Measurements from ENCODE around the gene CASZ1.

Gene CASZ1

GRCh38 chr1:10796029-10796944, at the start of gene CASZ1:
CASZ1 (minus strand) TSS chr1:10796646; CDS start chr1:10693889, 102,757 bp downstream.
- Histone ChIP-seq H3K4me3 (ENCODE audit: low read depth in 1 of 2, low read length in 1 of 2) (no peak within 1 kb of the TSS), H3K36me3 (no peaks in the 10 kb centered on the region), H3K9me3 (no peaks in the 10 kb centered on the region), H3K27me3 (peaks cover 100% of the 10 kb centered on the region), H3K4me1 (ENCODE audit: control insufficient read depth in 1 of 2, insufficient read depth in 1 of 2, low read depth in 1 of 2, low read length in 1 of 2) (peaks cover 3 to 15% of the 10 kb centered on the region in 2 experiments), H3K27ac (no peak within 1 kb of the TSS)
- no peak for TF ChIP-seq CTCF (IDR thresholded peaks at IDR 0.05)

GRCh38 chr1:10843697-10844096, 47.3 kb upstream of the CASZ1 start:
- H3K9me3 ChIP-seq = no peaks in the 10 kb centered on the region
- H3K4me1 ChIP-seq (ENCODE audit: control insufficient read depth in 1 of 2, insufficient read depth in 1 of 2, low read depth in 1 of 2, low read length in 1 of 2) = no peaks in the 10 kb centered on the region
- H3K27me3 ChIP-seq = no peaks in the 10 kb centered on the region
- TF ChIP-seq CTCF (IDR thresholded peaks at IDR 0.05) = no peak
- no peaks in the 10 kb centered on the region for H3K36me3 ChIP-seq
- H3K4me3 ChIP-seq (ENCODE audit: low read depth in 1 of 2, low read length in 1 of 2) = no peak overlapping the region
- no peak overlapping the region for H3K27ac ChIP-seq

GRCh38 chr1:10841118-10841517, 44.7 kb upstream of the CASZ1 start:
- Histone ChIP-seq H3K4me3 (ENCODE audit: low read depth in 1 of 2, low read length in 1 of 2) (no peak overlapping the region), H3K9me3 (no peaks in the 10 kb centered on the region), H3K4me1 (ENCODE audit: control insufficient read depth in 1 of 2, insufficient read depth in 1 of 2, low read depth in 1 of 2, low read length in 1 of 2) (no peaks in the 10 kb centered on the region), H3K36me3 (no peaks in the 10 kb centered on the region), H3K27ac (no peak overlapping the region), H3K27me3 (peaks cover 24% of the 10 kb centered on the region)
- no peak for TF ChIP-seq CTCF (IDR thresholded peaks at IDR 0.05)

- no peaks in the 10 kb centered on the region for H3K36me3 ChIP-seq
- no peaks in the 10 kb centered on the region for H3K9me3 ChIP-seq
- no peak overlapping the region for H3K4me3 ChIP-seq (ENCODE audit: low read depth in 1 of 2, low read length in 1 of 2)
- no peak for TF ChIP-seq CTCF (IDR thresholded peaks at IDR 0.05)
- no peak overlapping the region for H3K27ac ChIP-seq
- no peaks in the 10 kb centered on the region for H3K4me1 ChIP-seq (ENCODE audit: control insufficient read depth in 1 of 2, insufficient read depth in 1 of 2, low read depth in 1 of 2, low read length in 1 of 2)
- peaks cover 42% of the 10 kb centered on the region for H3K27me3 ChIP-seq
Measured at GRCh38 chr1:10839188-10839770, 42.8 kb upstream of the CASZ1 start.

- no peak overlapping the region for H3K27ac ChIP-seq
Measured at GRCh38 chr1:10838541-10838940, 42.1 kb upstream of the CASZ1 start.

More at GRCh38 chr1:10838541-10838940, 42.1 kb upstream of the CASZ1 start:
- Histone ChIP-seq H3K4me3 (ENCODE audit: low read depth in 1 of 2, low read length in 1 of 2) (no peak overlapping the region), H3K36me3 (no peaks in the 10 kb centered on the region), H3K9me3 (no peaks in the 10 kb centered on the region), H3K4me1 (ENCODE audit: control insufficient read depth in 1 of 2, insufficient read depth in 1 of 2, low read depth in 1 of 2, low read length in 1 of 2) (no peaks in the 10 kb centered on the region), H3K27me3 (peaks cover 50% of the 10 kb centered on the region)
- TF ChIP-seq CTCF (IDR thresholded peaks at IDR 0.05) = no peak
